ENCODE results near the gene TMCO2.
"Not testable (repeated sequence)": the region's sequence is repeated elsewhere in the genome, so short reads cannot be mapped to it uniquely, and the experiment has no call there.

TMCO2 gene

GRCh38 chr1:40247655-40248054, at the start of gene TMCO2:
Gene TMCO2, plus strand, starts transcription at chr1:40247937. Its CDS starts 57 bp downstream, at chr1:40247994.
- peaks cover 13% of the 10 kb centered on the region for H3K4me1 Mint-ChIP-seq
- ATAC-seq (replicated peaks; ENCODE audit: extremely low read depth, poor library complexity, severe bottlenecking), result no peak
- no peak within 1 kb of the TSS for H3K4me3 Mint-ChIP-seq
- no peaks in the 10 kb centered on the region for H3K27me3 Mint-ChIP-seq
- no peak within 1 kb of the TSS for H3K27ac Mint-ChIP-seq (ENCODE audit: low read depth)
- no peaks in the 10 kb centered on the region for H3K9me3 Mint-ChIP-seq
- no peak for DNase-seq (ENCODE audit: low spot score in 2 of 2)
- peaks cover 2% of the 10 kb centered on the region for H3K36me3 Mint-ChIP-seq (ENCODE audit: insufficient read depth)

- ATAC-seq (replicated peaks; ENCODE audit: extremely low read depth, poor library complexity, severe bottlenecking), result no peak
- DNase-seq (ENCODE audit: low spot score in 2 of 2), result no peak
- H3K9me3 Mint-ChIP-seq, result no peaks in the 10 kb centered on the region
- H3K27ac Mint-ChIP-seq (ENCODE audit: low read depth), result no peak overlapping the region
- no peak overlapping the region for H3K4me3 Mint-ChIP-seq
- H3K36me3 Mint-ChIP-seq (ENCODE audit: insufficient read depth), result peaks cover 45% of the 10 kb centered on the region
- H3K27me3 Mint-ChIP-seq, result no peaks in the 10 kb centered on the region
- H3K4me1 Mint-ChIP-seq, result peaks cover 6% of the 10 kb centered on the region
Observed at GRCh38 chr1:40199126-40199525, 48.6 kb upstream of the TMCO2 start.

GRCh38 chr1:40204856-40205255, 42.9 kb upstream of the TMCO2 start:
- no peaks in the 10 kb centered on the region for H3K27me3 Mint-ChIP-seq
- ATAC-seq (replicated peaks; ENCODE audit: extremely low read depth, poor library complexity, severe bottlenecking) (no peak), DNase-seq (ENCODE audit: low spot score in 2 of 2) (no peak)
- peaks cover 6% of the 10 kb centered on the region for H3K4me1 Mint-ChIP-seq
- no peaks in the 10 kb centered on the region for H3K9me3 Mint-ChIP-seq
- H3K27ac Mint-ChIP-seq (ENCODE audit: low read depth), result no peak overlapping the region
- peaks cover 43% of the 10 kb centered on the region for H3K36me3 Mint-ChIP-seq (ENCODE audit: insufficient read depth)
- H3K4me3 Mint-ChIP-seq, result no peak overlapping the region

GRCh38 chr1:40210511-40211204, 37.1 kb upstream of the TMCO2 start:
- Mint-ChIP-seq H3K27me3 (no peaks in the 10 kb centered on the region), H3K27ac (ENCODE audit: low read depth) (peak overlapping the region; percentile 11), H3K36me3 (ENCODE audit: insufficient read depth) (peaks cover 24% of the 10 kb centered on the region), H3K4me1 (peaks cover 7% of the 10 kb centered on the region), H3K9me3 (no peaks in the 10 kb centered on the region), H3K4me3 (no peak overlapping the region)
- no peak for DNase-seq (ENCODE audit: low spot score in 2 of 2)
- no peak for ATAC-seq (replicated peaks; ENCODE audit: extremely low read depth, poor library complexity, severe bottlenecking)

DNA sequence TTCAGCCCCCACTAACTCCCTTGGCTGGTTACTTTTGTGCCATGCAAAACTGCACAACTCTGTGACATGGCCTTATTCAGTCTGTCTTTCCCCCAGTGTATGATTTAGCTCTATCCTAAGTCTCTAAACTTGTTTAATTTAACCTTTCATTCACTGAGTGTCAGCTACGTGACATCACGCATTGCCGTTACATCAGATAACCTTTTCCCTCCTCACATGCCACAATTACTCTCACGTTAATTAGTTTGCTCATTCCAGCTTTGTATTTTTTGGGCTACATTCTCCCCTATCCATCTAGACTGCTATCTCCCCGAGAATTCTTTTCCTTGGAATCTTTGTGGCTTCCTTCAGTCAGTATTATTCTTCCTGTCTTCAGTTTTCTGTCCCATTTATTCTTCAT, 29.4 kb upstream of the TMCO2 start:
- ATAC-seq (replicated peaks; ENCODE audit: extremely low read depth, poor library complexity, severe bottlenecking) (no peak), DNase-seq (ENCODE audit: low spot score in 2 of 2) (no peak)
- peaks cover 18% of the 10 kb centered on the region for H3K36me3 Mint-ChIP-seq (ENCODE audit: insufficient read depth)
- no peak overlapping the region for H3K27ac Mint-ChIP-seq (ENCODE audit: low read depth)
- H3K27me3 Mint-ChIP-seq, result no peaks in the 10 kb centered on the region
- H3K4me1 Mint-ChIP-seq, result peaks cover 6% of the 10 kb centered on the region
- H3K4me3 Mint-ChIP-seq, result no peak overlapping the region
- no peaks in the 10 kb centered on the region for H3K9me3 Mint-ChIP-seq

DNA sequence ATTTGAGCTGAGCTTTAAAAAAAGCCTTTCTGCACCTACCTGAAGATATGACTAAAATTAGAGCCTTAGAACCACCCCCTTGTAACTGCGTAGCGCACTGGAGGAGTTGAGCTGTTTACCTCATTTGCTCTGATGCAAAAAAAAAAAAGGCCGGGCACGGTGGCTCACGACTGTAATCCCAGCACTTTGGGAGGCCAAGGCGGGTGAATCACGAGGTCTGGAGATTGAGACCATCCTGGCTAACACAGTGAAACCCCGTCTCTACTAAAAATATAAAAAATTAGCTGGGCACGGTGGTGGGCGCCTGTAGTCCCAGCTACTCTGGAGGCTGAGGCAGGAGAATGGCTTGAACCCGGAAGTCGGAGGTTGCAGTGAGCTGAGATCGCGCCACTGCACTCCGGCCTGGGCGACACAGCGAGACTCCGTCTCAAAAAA, 26.2 kb upstream of the TMCO2 start:
- not testable (repeated sequence) for H3K27ac Mint-ChIP-seq (ENCODE audit: low read depth); H3K4me3 Mint-ChIP-seq; H3K4me1 Mint-ChIP-seq; DNase-seq (ENCODE audit: low spot score in 2 of 2); ATAC-seq (replicated peaks; ENCODE audit: extremely low read depth, poor library complexity, severe bottlenecking); H3K27me3 Mint-ChIP-seq; H3K9me3 Mint-ChIP-seq
- peaks cover 20% of the 10 kb centered on the region for H3K36me3 Mint-ChIP-seq (ENCODE audit: insufficient read depth)

DNA sequence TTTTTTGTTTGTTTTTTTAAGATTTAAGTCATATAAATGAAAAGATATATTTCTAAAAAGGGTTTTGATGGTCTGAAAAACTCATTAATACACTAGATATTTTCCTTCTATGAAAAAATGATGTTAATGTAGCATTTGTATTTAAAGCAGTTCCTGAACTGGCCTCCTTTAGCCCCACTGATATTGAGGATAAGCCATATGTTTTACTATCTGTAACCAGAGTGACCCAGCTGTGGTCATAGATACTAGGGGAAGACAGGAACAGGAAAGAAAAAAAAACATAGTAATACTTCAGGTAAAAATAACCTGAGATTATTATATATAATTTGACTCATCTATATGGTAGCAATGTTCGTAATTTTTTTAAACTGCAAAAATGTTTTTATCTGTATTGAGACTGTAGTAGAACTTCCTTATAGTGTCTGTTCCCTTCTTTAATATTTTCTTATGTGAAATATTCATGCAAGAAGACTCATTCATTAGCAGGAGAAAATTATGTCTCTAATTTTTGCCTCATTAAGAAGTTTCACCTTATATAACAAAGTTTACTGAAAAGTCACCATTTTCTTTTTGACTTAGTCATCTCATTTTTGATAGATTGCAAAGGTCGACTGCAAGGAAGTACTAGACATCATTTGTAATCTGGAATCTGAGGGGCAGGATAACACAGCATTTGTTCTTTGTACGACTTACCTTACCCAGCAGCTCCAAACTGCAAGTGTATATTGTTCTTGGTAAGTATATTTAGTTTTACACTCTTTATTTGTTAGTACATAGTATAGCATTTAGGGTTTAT, 25.6 kb upstream of the TMCO2 start:
- ATAC-seq (replicated peaks; ENCODE audit: extremely low read depth, poor library complexity, severe bottlenecking) (no peak), DNase-seq (ENCODE audit: low spot score in 2 of 2) (no peak)
- Mint-ChIP-seq H3K27me3 (no peaks in the 10 kb centered on the region), H3K4me1 (peaks cover 6% of the 10 kb centered on the region), H3K36me3 (ENCODE audit: insufficient read depth) (peaks cover 20% of the 10 kb centered on the region), H3K4me3 (no peak overlapping the region), H3K27ac (ENCODE audit: low read depth) (no peak overlapping the region), H3K9me3 (no peaks in the 10 kb centered on the region)

DNA sequence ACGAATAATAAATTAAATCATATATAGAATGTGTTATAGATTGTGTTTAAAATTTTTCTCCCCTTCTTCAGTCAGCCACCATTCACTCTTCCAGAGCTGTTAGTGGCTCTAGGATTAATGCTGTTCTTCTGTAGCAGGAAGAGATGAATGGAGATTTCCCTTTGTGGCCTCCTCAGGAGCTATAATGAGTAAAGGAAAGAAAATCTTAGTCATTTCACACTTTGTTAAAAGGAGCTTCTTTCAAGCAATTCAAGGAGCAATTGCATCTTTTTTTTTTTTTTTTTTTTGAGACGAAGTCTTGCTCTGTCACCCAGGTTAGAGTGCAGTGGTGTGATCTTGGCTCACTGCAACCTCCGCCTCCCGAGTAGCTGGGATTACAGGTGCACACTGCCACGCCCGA, 23.7 kb upstream of the TMCO2 start:
- Mint-ChIP-seq H3K36me3 (ENCODE audit: insufficient read depth) (peaks cover 19% of the 10 kb centered on the region), H3K27me3 (no peaks in the 10 kb centered on the region), H3K9me3 (no peaks in the 10 kb centered on the region), H3K4me1 (no peaks in the 10 kb centered on the region), H3K27ac (ENCODE audit: low read depth) (no peak overlapping the region), H3K4me3 (no peak overlapping the region)
- DNase-seq (ENCODE audit: low spot score in 2 of 2) (no peak), ATAC-seq (replicated peaks; ENCODE audit: extremely low read depth, poor library complexity, severe bottlenecking) (no peak)

GRCh38 chr1:40226192-40226591, 21.5 kb upstream of the TMCO2 start:
- Mint-ChIP-seq H3K36me3 (ENCODE audit: insufficient read depth) (peaks cover 21% of the 10 kb centered on the region), H3K4me1 (peaks cover 7% of the 10 kb centered on the region), H3K27me3 (no peaks in the 10 kb centered on the region), H3K9me3 (no peaks in the 10 kb centered on the region), H3K27ac (ENCODE audit: low read depth) (no peak overlapping the region), H3K4me3 (no peak overlapping the region)
- DNase-seq (ENCODE audit: low spot score in 2 of 2) (no peak), ATAC-seq (replicated peaks; ENCODE audit: extremely low read depth, poor library complexity, severe bottlenecking) (no peak)

DNA sequence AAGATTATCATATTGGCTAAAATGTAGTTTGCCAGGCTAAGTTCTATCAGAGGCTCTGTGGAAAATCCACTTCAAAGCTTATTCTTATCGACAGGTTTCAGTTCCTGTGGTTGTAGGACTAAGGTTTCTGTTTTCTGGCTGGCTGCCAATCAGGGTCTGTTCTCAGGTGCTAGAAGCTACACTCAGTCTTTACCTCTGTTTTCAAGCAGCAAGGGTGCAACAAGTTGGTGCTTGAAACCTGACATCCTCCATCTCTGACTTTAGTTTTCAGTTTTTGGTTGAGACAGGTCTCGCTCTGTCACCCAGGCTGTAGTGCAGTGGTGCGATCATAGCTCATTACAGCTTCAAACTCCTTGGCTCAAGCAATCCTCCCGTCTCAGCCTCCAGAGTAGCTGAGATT, 15.3 kb upstream of the TMCO2 start:
- H3K27ac Mint-ChIP-seq (ENCODE audit: low read depth), result no peak overlapping the region
- no peak overlapping the region for H3K4me3 Mint-ChIP-seq
- H3K4me1 Mint-ChIP-seq, result peaks cover 10% of the 10 kb centered on the region
- ATAC-seq (replicated peaks; ENCODE audit: extremely low read depth, poor library complexity, severe bottlenecking) (peak; percentile 46), DNase-seq (ENCODE audit: low spot score in 2 of 2) (peak in 1 of 2 donors; percentile 25)
- no peaks in the 10 kb centered on the region for H3K9me3 Mint-ChIP-seq
- H3K36me3 Mint-ChIP-seq (ENCODE audit: insufficient read depth), result peaks cover 40% of the 10 kb centered on the region
- no peaks in the 10 kb centered on the region for H3K27me3 Mint-ChIP-seq

DNA sequence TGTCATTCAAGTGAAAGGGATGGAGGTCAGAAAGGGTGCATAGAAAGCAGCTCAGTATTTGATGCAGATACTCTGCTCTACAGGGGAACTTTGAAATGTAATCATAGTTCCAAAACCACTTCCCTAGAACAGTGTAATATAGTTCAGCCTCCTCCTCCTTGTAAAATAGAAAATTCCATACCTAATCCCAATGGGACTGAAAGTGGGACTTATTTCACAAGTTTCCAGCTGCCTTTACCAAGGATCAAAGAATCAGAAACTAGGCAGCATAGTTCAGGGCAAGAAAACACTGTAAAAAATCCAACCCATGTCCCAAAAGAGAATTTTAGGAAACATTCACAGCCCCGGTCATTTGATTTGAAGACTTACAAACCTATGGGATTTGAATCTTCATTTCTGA, 8.1 kb upstream of the TMCO2 start:
- ATAC-seq (replicated peaks; ENCODE audit: extremely low read depth, poor library complexity, severe bottlenecking) (no peak), DNase-seq (ENCODE audit: low spot score in 2 of 2) (no peak)
- no peak overlapping the region for H3K4me3 Mint-ChIP-seq
- no peak overlapping the region for H3K27ac Mint-ChIP-seq (ENCODE audit: low read depth)
- peaks cover 12% of the 10 kb centered on the region for H3K4me1 Mint-ChIP-seq
- H3K27me3 Mint-ChIP-seq, result no peaks in the 10 kb centered on the region
- H3K9me3 Mint-ChIP-seq, result no peaks in the 10 kb centered on the region
- peaks cover 28% of the 10 kb centered on the region for H3K36me3 Mint-ChIP-seq (ENCODE audit: insufficient read depth)

DNA sequence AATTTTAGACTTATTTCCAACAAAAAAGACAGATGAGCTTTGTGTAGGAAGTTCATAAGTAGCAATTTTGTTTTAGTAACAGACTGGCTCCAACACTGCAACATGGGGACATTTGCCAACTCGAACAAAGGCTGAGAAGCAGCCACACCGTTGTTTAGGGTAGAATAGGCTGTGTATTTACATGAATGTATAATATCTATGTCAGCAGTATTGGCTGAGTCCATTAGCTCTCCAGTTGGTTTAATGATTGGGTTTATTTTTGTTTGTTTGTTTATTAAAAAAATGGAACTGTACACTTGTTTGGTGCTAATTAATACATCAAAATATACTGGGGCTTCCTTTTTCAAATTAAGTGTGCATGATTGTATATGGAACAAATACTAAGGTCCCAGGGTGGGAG, 7.3 kb upstream of the TMCO2 start:
- Mint-ChIP-seq H3K27me3 (no peaks in the 10 kb centered on the region), H3K4me3 (no peak overlapping the region), H3K27ac (ENCODE audit: low read depth) (peak overlapping the region; percentile 77), H3K36me3 (ENCODE audit: insufficient read depth) (peaks cover 23% of the 10 kb centered on the region), H3K4me1 (peaks cover 12% of the 10 kb centered on the region), H3K9me3 (no peaks in the 10 kb centered on the region)
- DNase-seq (ENCODE audit: low spot score in 2 of 2), result no peak
- ATAC-seq (replicated peaks; ENCODE audit: extremely low read depth, poor library complexity, severe bottlenecking), result no peak

DNA sequence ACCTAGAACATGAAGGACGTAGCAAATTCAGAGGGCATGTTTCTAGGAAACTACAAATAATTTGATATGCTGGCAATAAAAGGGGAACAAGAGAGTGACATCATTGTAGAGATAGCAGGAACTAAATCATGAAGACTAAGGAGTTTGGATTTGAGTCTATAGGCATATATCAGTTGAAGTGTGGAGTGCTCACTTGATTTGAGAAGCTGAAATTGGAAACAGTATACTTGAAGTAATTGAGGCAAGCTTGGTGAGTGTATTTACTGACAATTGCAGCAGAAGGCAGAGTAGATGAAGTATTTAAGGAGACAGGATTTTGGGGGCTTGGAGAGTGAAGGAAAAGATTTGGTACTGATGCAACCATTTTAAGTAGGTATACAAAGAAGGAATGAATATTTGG, 6.4 kb upstream of the TMCO2 start:
- peaks cover 18% of the 10 kb centered on the region for H3K36me3 Mint-ChIP-seq (ENCODE audit: insufficient read depth)
- H3K27ac Mint-ChIP-seq (ENCODE audit: low read depth), result peak overlapping the region; percentile 77
- no peaks in the 10 kb centered on the region for H3K9me3 Mint-ChIP-seq
- DNase-seq (ENCODE audit: low spot score in 2 of 2), result no peak
- peaks cover 18% of the 10 kb centered on the region for H3K4me1 Mint-ChIP-seq
- H3K27me3 Mint-ChIP-seq, result no peaks in the 10 kb centered on the region
- peak overlapping the region; percentile 29 for H3K4me3 Mint-ChIP-seq
- ATAC-seq (replicated peaks; ENCODE audit: extremely low read depth, poor library complexity, severe bottlenecking), result peak; percentile 4
